ENCODE data around the gene RAB11FIP2.

The RAB11FIP2 gene, protein sequence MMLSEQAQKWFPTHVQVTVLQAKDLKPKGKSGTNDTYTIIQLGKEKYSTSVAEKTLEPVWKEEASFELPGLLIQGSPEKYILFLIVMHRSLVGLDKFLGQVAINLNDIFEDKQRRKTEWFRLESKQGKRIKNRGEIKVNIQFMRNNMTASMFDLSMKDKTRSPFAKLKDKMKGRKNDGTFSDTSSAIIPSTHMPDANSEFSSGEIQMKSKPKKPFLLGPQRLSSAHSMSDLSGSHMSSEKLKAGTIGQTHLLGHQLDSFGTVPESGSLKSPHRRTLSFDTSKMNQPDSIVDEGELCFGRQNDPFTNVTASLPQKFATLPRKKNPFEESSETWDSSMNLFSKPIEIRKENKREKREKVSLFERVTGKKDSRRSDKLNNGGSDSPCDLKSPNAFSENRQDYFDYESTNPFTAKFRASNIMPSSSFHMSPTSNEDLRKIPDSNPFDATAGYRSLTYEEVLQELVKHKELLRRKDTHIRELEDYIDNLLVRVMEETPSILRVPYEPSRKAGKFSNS

DNA sequence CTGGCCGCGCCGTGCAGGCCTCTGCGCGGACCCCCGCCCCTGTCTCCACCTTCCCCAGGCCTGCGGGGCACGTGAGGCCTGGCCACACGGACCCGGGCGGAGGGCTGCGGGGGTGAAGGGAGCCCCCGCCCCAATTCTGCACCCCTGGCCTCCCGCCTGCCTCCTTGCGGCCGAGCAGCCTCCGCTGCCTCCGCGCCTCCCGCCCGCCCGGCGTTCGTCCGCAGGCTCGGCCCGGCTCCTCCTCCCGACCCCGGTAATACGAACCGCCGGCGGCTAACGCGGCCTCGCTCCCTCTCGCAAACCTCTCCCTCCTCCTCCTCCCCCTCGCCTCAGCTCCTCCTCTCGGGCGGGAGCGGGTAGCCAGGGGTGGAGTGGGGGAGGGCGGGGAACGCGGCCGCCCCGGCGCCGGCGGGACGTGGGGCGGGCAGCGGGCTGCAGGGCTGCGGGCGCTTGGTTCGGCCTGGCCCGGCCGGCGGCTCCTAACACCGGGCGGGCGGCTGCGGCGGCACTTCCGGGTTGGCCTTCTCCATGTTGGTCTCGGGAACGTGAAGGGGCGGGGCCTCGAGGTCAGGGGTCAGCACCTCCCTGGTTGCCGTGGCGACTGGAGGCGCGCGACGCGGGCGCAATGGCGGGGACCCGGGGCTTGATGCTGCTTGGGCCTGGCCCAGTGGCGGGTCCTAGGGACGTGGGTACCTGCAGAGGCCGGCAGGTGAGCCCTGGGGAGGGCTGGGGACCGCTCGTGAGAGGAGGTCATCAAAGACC, at the start of gene RAB11FIP2:
RAB11FIP2 (minus strand) TSS at position 547 of the 762 bp plus-strand sequence. CDS start 778 bp downstream, outside the sequence.
- H3K36me3 ChIP-seq (ENCODE audit: control insufficient read depth in 2 of 2, insufficient read depth in 1 of 2, low read length in 2 of 2) = no peaks in the 10 kb centered on the region
- H3K27ac ChIP-seq (ENCODE audit: extremely low read depth, low read depth, low read length) = peak within 1 kb of the TSS; percentile 97
- ChIA-PET POLR2A (interaction anchor here (1.0 kb wide), 1 partner anchor 12 kb away, joined by 3 read pairs; no protein-coding TSS in a partner anchor), CTCF (interaction anchor here (0.6 to 0.7 kb wide), 3 partner anchors 467 to 684 kb away, joined by 3 to 4 read pairs (median 4); no protein-coding TSS in a partner anchor)
- H3K4me3 ChIP-seq (ENCODE audit: low read depth, low read length) = peak within 1 kb of the TSS; percentile 68
- no peaks in the 10 kb centered on the region for H3K9me3 ChIP-seq (ENCODE audit: control insufficient read depth, insufficient read depth, low read depth, low read length)
- H3K4me1 ChIP-seq (ENCODE audit: control insufficient read depth, insufficient read depth, low read length) = peaks cover 11% of the 10 kb centered on the region
- no peak for TF ChIP-seq ZNF350 (tag by site-specific recombination; IDR thresholded peaks at IDR 0.05)
- TF ChIP-seq ZNF768 (tag by site-specific recombination; IDR thresholded peaks at IDR 0.05) = no peak
- peak; percentile 60; the same call in 1 of the 2 replicates for TF ChIP-seq KLF9 (tag by site-specific recombination; IDR thresholded peaks at IDR 0.05; ENCODE audit: low read depth)
- TF ChIP-seq ZNF239 (tag by site-specific recombination; IDR thresholded peaks at IDR 0.05) = no peak
- TF ChIP-seq ZNF776 (tag by site-specific recombination; IDR thresholded peaks at IDR 0.05; ENCODE audit: borderline replicate concordance) = no peak
- TF ChIP-seq ZNF266 (tag by site-specific recombination; IDR thresholded peaks at IDR 0.05; ENCODE audit: low read depth) = 0 out of 2 replicates have a peak, but pooled peaks have one; percentile 46
- 0 out of 2 replicates have a peak, but pooled peaks have one; percentile 9 for TF ChIP-seq HIC1 (tag by site-specific recombination; IDR thresholded peaks at IDR 0.05)
- TF ChIP-seq YY1 (tag by site-specific recombination; IDR thresholded peaks at IDR 0.05) = peak; percentile 91
- no peak; the same call in 1 of the 2 replicates for TF ChIP-seq ZNF518A (tag by site-specific recombination; conservative IDR thresholded peaks at IDR 0.05; ENCODE audit: low read depth)
- TF ChIP-seq MYNN (tag by site-specific recombination; IDR thresholded peaks at IDR 0.05; ENCODE audit: borderline replicate concordance) = peak; percentile 44; the same call in 1 of the 2 replicates
- TF ChIP-seq ZNF785 (tag by site-specific recombination; IDR thresholded peaks at IDR 0.05) = peak; percentile 83
- 0 out of 2 replicates have a peak, but pooled peaks have one; percentile 2 for TF ChIP-seq ZNF623 (tag by site-specific recombination; IDR thresholded peaks at IDR 0.05)
- TF ChIP-seq ZNF610 (tag by site-specific recombination; IDR thresholded peaks at IDR 0.05; ENCODE audit: borderline replicate concordance) = peak; percentile 55; the same call in 1 of the 2 replicates
- TF ChIP-seq, protein P1, sequence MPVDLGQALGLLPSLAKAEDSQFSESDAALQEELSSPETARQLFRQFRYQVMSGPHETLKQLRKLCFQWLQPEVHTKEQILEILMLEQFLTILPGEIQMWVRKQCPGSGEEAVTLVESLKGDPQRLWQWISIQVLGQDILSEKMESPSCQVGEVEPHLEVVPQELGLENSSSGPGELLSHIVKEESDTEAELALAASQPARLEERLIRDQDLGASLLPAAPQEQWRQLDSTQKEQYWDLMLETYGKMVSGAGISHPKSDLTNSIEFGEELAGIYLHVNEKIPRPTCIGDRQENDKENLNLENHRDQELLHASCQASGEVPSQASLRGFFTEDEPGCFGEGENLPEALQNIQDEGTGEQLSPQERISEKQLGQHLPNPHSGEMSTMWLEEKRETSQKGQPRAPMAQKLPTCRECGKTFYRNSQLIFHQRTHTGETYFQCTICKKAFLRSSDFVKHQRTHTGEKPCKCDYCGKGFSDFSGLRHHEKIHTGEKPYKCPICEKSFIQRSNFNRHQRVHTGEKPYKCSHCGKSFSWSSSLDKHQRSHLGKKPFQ (tag by site-specific recombination; IDR thresholded peaks at IDR 0.05) = no peak
- no peak for TF ChIP-seq GLI2 (tag by site-specific recombination; IDR thresholded peaks at IDR 0.05; ENCODE audit: borderline replicate concordance, low read depth)
- TF ChIP-seq ZNF501 (tag by site-specific recombination; IDR thresholded peaks at IDR 0.05) = peak; percentile 72; the same call in 1 of the 2 replicates
- peak; percentile 27 for TF ChIP-seq KLF16 (tag by site-specific recombination; IDR thresholded peaks at IDR 0.05)
- TF ChIP-seq ZNF701 (tag by site-specific recombination; IDR thresholded peaks at IDR 0.05) = no peak
- no peak for TF ChIP-seq ZNF747 (tag by site-specific recombination; IDR thresholded peaks at IDR 0.05)
- peak; percentile 99 for TF ChIP-seq ZNF398 (tag by site-specific recombination; IDR thresholded peaks at IDR 0.05)
- peak; percentile 49; the same call in 1 of the 2 replicates for TF ChIP-seq IKZF3 (tag by site-specific recombination; IDR thresholded peaks at IDR 0.05)
- TF ChIP-seq SP2 (tag by site-specific recombination; IDR thresholded peaks at IDR 0.05) = peak; percentile 78
- no peak for TF ChIP-seq ZNF558 (tag by site-specific recombination; IDR thresholded peaks at IDR 0.05)
- TF ChIP-seq WT1 (tag by site-specific recombination; IDR thresholded peaks at IDR 0.05) = peak; percentile 72
